Neuronal stem cell (in vitro differentiated cells): ENCODE results near the gene FOSB.
A peak's percentile ranks its signal among the peaks of the same experiment; 100 is the strongest.

Source experiments
- DNase-seq: peaks from one replicate; pipeline ENCODE4 v3.0.0-alpha.2; 2013; ENCODE audit warnings: low spot score
- H2AFZ ChIP-seq: one replicate; pipeline ENCODE4 v1.6.1; 2013; ENCODE audit warnings: mild to moderate bottlenecking, low read length, inconsistent platforms
- H2AK5ac ChIP-seq: 2 replicates; pipeline ENCODE4 v1.6.1; 2013; ENCODE audit warnings: low read depth, mild to moderate bottlenecking, inconsistent platforms, low read length, moderate library complexity, mixed read lengths
- H2BK120ac ChIP-seq: 2 replicates; pipeline ENCODE4 v1.6.1; 2013; ENCODE audit warnings: low read depth, mild to moderate bottlenecking, inconsistent platforms, low read length, moderate library complexity, mixed read lengths
- H2BK12ac ChIP-seq: one replicate; pipeline ENCODE4 v1.6.1; 2013; ENCODE audit warnings: low read length, inconsistent platforms
- H2BK15ac ChIP-seq: 2 replicates; pipeline ENCODE4 v1.6.1; 2013; ENCODE audit warnings: mild to moderate bottlenecking, low read length, inconsistent platforms, mixed read lengths
- H2BK5ac ChIP-seq: one replicate; pipeline ENCODE4 v1.6.1; 2013; ENCODE audit warnings: inconsistent platforms, mild to moderate bottlenecking, low read length, moderate library complexity
- H3K14ac ChIP-seq: one replicate; pipeline ENCODE4 v1.6.1; 2013; ENCODE audit warnings: low read length, inconsistent platforms
- H3K18ac ChIP-seq: 2 replicates; pipeline ENCODE4 v1.6.1; 2013; ENCODE audit warnings: low read length, inconsistent platforms
- H3K23ac ChIP-seq: 2 replicates; pipeline ENCODE4 v1.6.1; 2013; ENCODE audit warnings: low read depth, mild to moderate bottlenecking, mixed read lengths, low read length, inconsistent platforms; ENCODE audit not compliant: poor library complexity
- H3K27ac ChIP-seq: replicated peaks from 3 replicates; pipeline ENCODE4 v1.5.1; 2013; ENCODE audit warnings: low read length, inconsistent platforms
- H3K27me3 ChIP-seq, 3 experiments: 2 replicates each; pipeline ENCODE4 v1.6.1; 2013; ENCODE audit warnings: low read length in 3 of 3, mild to moderate bottlenecking in 2 of 3, inconsistent platforms in 1 of 3, low read depth in 1 of 3, mixed read lengths in 1 of 3, moderate library complexity in 1 of 3; ENCODE audit not compliant: control insufficient read depth in 3 of 3, insufficient read depth in 3 of 3
- H3K36me3 ChIP-seq, 2 donors: replicated peaks in 1 of 2; 2 replicates each; pipeline ENCODE4 v1.6.1; 2013; ENCODE audit warnings: low read length in 2 of 2; ENCODE audit not compliant: control insufficient read depth in 2 of 2, insufficient read depth in 2 of 2
- H3K4ac ChIP-seq: 2 replicates; pipeline ENCODE4 v1.6.1; 2013; ENCODE audit warnings: inconsistent platforms, mild to moderate bottlenecking, low read length, moderate library complexity
- H3K4me1 ChIP-seq, 2 donors: 1 replicate in 1 of 2; 2 replicates in 1 of 2; pipeline ENCODE4 v1.6.1; 2013; ENCODE audit warnings: low read length in 2 of 2, low read depth in 1 of 2; ENCODE audit not compliant: control insufficient read depth in 2 of 2, insufficient read depth in 1 of 2
- H3K4me2 ChIP-seq: one replicate; pipeline ENCODE4 v1.6.1; 2013; ENCODE audit warnings: mild to moderate bottlenecking, low read length, inconsistent platforms; ENCODE audit not compliant: insufficient read depth, poor library complexity, severe bottlenecking
- H3K4me3 ChIP-seq, 2 donors: 2 replicates each; pipeline ENCODE4 v1.5.1; 2013; ENCODE audit warnings: low read length in 2 of 2, mild to moderate bottlenecking in 2 of 2, inconsistent platforms in 1 of 2, moderate library complexity in 1 of 2
- H3K79me1 ChIP-seq: one replicate; pipeline ENCODE4 v1.6.1; 2013; ENCODE audit warnings: low read depth, mild to moderate bottlenecking, inconsistent platforms, low read length, moderate library complexity
- H3K9ac ChIP-seq: one replicate; pipeline ENCODE4 v1.6.1; 2013; ENCODE audit warnings: mild to moderate bottlenecking, low read depth, low read length, inconsistent platforms; ENCODE audit not compliant: poor library complexity
- H3K9me3 ChIP-seq, 2 donors: replicated peaks in 1 of 2; 2 replicates each; pipeline versions ENCODE3 to v1.6.1; 2013; ENCODE audit warnings: low read length in 2 of 2, mild to moderate bottlenecking in 2 of 2, inconsistent platforms in 1 of 2, low read depth in 1 of 2, mixed read lengths in 1 of 2, moderate library complexity in 1 of 2; ENCODE audit not compliant: control insufficient read depth in 2 of 2, insufficient read depth in 1 of 2
- H4K8ac ChIP-seq: one replicate; pipeline ENCODE4 v1.6.1; 2013; ENCODE audit warnings: low read depth, mild to moderate bottlenecking, inconsistent platforms, low read length, moderate library complexity
- H4K91ac ChIP-seq: one replicate; pipeline ENCODE4 v1.6.1; 2013; ENCODE audit warnings: low read length, low read depth, mild to moderate bottlenecking, inconsistent platforms; ENCODE audit not compliant: poor library complexity
- WGBS, 2 donors: extraction: QIAGEN DNeasy Blood & Tissue Kit; methylation state at CpG; one replicate each; pipeline ENCODE4 v1.1.7; 2013; ENCODE audit warnings: missing lambda C conversion rate in 2 of 2, mixed read lengths in 1 of 2; ENCODE audit not compliant: insufficient read length in 2 of 2, insufficient replicate concordance in 1 of 2; ENCODE audit errors: extremely low coverage in 2 of 2; 5-methylcytosine and 5-hydroxymethylcytosine counted together

Gene FOSB

DNA sequence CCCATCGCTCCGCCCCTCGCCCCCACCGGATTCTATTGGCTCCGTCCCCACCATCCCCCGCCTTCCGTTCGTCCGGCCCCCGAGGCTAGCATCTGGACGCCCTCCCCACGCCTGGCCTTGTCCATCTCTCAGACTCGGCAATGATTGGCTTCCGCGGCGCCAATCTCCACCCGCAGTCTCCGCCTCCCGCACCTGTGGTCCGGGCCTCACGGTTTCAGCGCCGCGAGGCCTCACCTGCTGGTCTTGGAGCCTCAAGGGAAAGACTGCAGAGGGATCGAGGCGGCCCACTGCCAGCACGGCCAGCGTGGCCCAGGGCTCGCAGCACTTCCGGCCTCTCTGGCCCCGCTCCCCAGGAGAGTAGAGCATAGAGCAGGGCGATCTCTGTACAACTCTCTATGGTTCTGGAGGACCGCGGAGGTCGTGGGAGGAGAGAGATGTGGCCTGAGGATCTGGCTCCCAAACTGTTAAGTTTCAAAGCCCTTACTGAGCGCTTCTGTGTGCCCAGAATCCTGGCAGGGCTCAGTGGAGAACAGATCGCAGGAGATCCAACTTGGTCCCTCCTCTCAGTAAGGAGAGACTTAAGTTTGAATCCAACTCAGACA lies 44.1 kb upstream of the FOSB start, which contains the start of gene ERCC1:
Gene ERCC1, minus strand, starts transcription at position 329 of the 602 bp plus-strand sequence. CDS start 543 bp downstream, outside the sequence.
- Histone ChIP-seq H3K36me3 (peaks cover 18 to 34% of the 10 kb centered on the region in 2 donors), H2AK5ac (peak within 1 kb of the TSS; percentile 5), H3K23ac (peak within 1 kb of the TSS; percentile 83), H4K8ac (peak within 1 kb of the TSS; percentile 87), H2BK15ac (peak within 1 kb of the TSS; percentile 15), H4K91ac (no peak within 1 kb of the TSS), H3K4me1 (peaks cover 6 to 10% of the 10 kb centered on the region in 2 donors), H3K4me3 (peak within 1 kb of the TSS; percentile 84 to 87), H3K18ac (peak within 1 kb of the TSS; percentile 98), H3K9ac (peak within 1 kb of the TSS; percentile 93), H3K4ac (peak within 1 kb of the TSS; percentile 5), H2BK120ac (peak within 1 kb of the TSS; percentile 34), H3K27ac (peak within 1 kb of the TSS; percentile 93), H3K79me1 (peaks cover 4% of the 10 kb centered on the region), H3K9me3 (no peaks in the 10 kb centered on the region), H3K4me2 (peak within 1 kb of the TSS; percentile 99), H2AFZ (peak within 1 kb of the TSS; percentile 97), H2BK5ac (peak within 1 kb of the TSS; percentile 72), H2BK12ac (peak within 1 kb of the TSS; percentile 14), H3K14ac (no peak within 1 kb of the TSS), H3K27me3 (peaks cover 0 to 4% (median 0%) of the 10 kb centered on the region in 3 experiments)
- peak; percentile 94 for DNase-seq
- no CpG with 5 or more reads among the region's 37 CpGs for WGBS, 2 donors

DNA sequence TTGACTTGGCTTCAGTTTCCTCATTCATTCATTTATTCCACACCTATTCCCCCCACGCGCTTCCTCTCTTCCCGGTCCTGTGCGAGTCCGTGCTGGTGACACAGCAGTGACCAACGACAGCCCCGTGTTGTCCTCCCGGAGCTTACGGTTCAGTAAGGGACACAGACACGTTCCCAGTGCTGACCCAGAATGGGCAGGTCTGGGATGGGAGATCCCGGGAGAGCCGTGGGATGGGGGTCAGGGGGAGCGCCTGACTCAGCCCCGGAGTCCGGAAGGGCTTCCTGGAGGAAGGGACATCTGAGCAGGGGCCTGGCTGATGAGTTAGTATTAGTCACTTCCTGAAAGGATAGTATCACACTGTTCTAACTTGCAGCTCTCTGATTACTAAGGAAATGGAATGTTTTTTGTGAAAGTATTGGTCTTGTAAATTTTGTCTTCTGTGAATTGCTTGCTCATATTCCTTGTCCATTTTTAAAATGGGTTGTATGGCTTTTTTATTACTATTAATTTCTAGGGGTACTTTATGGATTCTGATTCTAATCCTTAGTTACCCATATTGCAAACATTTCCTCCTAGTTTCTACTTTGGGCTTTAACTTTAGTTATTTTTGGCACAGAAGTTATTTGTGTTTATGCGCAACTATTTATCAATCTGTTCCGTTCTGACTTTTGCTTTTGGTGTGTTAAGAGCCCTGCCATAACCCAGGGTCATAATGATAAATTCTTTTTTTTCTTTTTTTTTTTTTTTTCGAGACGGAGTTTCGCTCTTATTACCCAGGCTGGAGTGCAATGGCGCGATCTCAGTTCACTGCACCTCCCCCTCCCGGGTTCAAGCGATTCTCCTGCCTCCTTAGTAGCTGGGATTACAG lies 43.4 kb upstream of the FOSB start:
- Histone ChIP-seq H3K23ac (peak overlapping the region; percentile 75), H3K4me1 (peaks cover 6 to 10% of the 10 kb centered on the region in 2 donors), H2BK15ac (peak overlapping the region; percentile 15), H3K27ac (peak overlapping the region; percentile 93), H2BK120ac (no peak overlapping the region), H2AFZ (peak overlapping the region; percentile 97), H3K36me3 (peaks cover 14 to 27% of the 10 kb centered on the region in 2 donors), H3K9ac (peak overlapping the region; percentile 93), H3K18ac (peak overlapping the region; percentile 98), H2AK5ac (no peak overlapping the region), H4K91ac (no peak overlapping the region), H2BK5ac (no peak overlapping the region), H3K4ac (no peak overlapping the region), H3K9me3 (no peaks in the 10 kb centered on the region), H3K27me3 (peaks cover 0 to 4% (median 0%) of the 10 kb centered on the region in 3 experiments), H3K4me3 (peak overlapping the region; percentile 82 to 87), H3K4me2 (peak overlapping the region; percentile 99), H4K8ac (no peak overlapping the region), H2BK12ac (peak overlapping the region; percentile 14), H3K14ac (no peak overlapping the region), H3K79me1 (peaks cover 4% of the 10 kb centered on the region)
- no CpG with 5 or more reads among the region's 24 CpGs for WGBS, 2 donors
- no peak for DNase-seq

DNA sequence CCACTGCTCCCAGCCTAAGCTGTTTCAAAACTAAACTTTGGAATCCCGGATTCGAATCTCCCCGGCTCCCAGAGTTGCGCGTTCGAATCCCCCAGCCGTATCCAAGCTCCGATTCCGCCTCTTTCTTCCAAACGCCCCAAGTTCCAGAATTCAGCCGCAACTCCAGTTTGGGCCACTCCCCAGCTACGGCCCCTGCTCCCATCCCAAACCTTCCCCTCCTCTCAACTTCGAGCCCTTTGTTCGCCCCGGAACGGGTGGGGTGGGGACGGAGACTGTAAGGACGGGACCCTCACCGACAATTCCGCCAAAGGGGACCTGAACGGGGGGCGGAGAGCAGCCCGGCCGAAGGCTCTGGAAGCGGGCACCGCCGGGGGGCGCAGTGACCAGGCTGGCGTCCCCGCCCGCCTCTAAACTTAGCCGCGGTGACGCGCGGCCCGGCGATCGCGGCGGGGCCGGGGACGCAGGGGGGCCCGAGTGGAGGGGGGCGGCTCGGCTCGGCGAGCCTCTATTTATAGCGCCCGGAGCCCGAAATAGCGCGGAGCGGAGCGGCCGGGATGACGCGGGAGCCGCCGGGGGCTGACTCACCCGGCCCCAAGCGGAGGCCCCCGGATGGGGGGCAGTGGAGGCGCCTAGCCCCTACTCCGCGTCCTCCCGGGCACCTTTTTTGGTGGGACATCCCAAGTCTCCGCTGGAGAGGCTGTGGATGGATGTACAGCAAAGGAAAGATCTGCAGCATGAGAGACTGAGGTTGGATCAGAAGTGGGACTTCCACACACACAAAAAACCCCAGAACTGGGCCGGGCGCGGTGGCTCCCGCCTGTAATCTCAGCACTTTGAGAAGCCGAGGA lies 39.2 kb upstream of the FOSB start:
- no peak overlapping the region for H2AK5ac ChIP-seq
- DNase-seq: no peak

More for the DNA sequence above, 39.2 kb upstream of the FOSB start:
- Histone ChIP-seq H3K27ac (no peak overlapping the region), H2BK5ac (peak overlapping the region; percentile 39), H2BK12ac (no peak overlapping the region), H3K4me3 (peak overlapping the region; percentile 52 to 87), H4K8ac (no peak overlapping the region), H3K18ac (peak overlapping the region; percentile 96), H4K91ac (no peak overlapping the region), H2BK15ac (peak overlapping the region; percentile 58), H3K9ac (no peak overlapping the region), H3K14ac (no peak overlapping the region), H3K36me3 (no peaks in the 10 kb centered on the region), H3K27me3 (peaks cover 0 to 4% (median 0%) of the 10 kb centered on the region in 3 experiments), H3K4ac (no peak overlapping the region), H2BK120ac (peak overlapping the region; percentile 87), H3K23ac (peak overlapping the region; percentile 89), H2AFZ (peak overlapping the region; percentile 96), H3K79me1 (no peaks in the 10 kb centered on the region), H3K4me1 (peaks cover 3 to 5% of the 10 kb centered on the region in 2 donors), H3K4me2 (peak overlapping the region; percentile 83), H3K9me3 (no peaks in the 10 kb centered on the region)
- WGBS, 2 donors: no CpG with 5 or more reads among the region's 73 CpGs
